HEK293 (cell line): ENCODE results near the gene USP46.

Experiments used
- RBAK ChIP-seq: fragments of 450-650 bp; formaldehyde crosslinking; IDR thresholded peaks from 2 replicates; pipeline ENCODE4 v1.5.1; 2016; ENCODE audit warnings: missing biosample characterization, missing genetic modification characterization
- SALL2 ChIP-seq: fragments of 450-650 bp; formaldehyde crosslinking; IDR thresholded peaks from 2 replicates; pipeline ENCODE4 v1.5.0; 2017; ENCODE audit warnings: missing biosample characterization, mild to moderate bottlenecking, missing genetic modification characterization, borderline replicate concordance
- ZNF184 ChIP-seq: fragments of 450-650 bp; IDR thresholded peaks from 2 replicates; pipeline ENCODE4 v1.5.1; 2018; ENCODE audit warnings: missing biosample characterization, mild to moderate bottlenecking, missing genetic modification characterization
- TF ChIP-seq, protein P1 (sequence below): fragments of 450-650 bp; formaldehyde crosslinking; IDR thresholded peaks from 2 replicates; pipeline ENCODE4 v1.5.1; 2016; ENCODE audit warnings: missing biosample characterization, missing genetic modification characterization

DNA sequence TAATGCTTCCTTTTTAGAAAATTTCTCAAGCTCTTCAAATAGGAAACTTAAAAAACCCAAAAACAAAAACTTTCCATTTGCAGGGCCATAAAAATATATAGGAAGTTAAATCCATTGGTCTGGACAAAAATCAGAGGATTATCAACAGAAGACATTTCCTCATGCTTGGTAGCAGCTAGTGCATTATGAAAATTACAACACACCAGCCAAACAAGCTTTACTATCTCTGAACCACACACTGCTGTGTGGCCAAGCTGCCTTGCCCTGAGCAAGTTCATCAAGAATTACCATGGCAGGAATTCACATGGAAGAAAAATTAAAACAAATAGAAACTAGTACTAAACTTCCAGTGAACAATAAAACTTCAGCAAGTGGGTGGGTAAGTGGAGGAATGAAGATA, 3.6 kb downstream of the USP46 start:
- TF ChIP-seq, protein P1, sequence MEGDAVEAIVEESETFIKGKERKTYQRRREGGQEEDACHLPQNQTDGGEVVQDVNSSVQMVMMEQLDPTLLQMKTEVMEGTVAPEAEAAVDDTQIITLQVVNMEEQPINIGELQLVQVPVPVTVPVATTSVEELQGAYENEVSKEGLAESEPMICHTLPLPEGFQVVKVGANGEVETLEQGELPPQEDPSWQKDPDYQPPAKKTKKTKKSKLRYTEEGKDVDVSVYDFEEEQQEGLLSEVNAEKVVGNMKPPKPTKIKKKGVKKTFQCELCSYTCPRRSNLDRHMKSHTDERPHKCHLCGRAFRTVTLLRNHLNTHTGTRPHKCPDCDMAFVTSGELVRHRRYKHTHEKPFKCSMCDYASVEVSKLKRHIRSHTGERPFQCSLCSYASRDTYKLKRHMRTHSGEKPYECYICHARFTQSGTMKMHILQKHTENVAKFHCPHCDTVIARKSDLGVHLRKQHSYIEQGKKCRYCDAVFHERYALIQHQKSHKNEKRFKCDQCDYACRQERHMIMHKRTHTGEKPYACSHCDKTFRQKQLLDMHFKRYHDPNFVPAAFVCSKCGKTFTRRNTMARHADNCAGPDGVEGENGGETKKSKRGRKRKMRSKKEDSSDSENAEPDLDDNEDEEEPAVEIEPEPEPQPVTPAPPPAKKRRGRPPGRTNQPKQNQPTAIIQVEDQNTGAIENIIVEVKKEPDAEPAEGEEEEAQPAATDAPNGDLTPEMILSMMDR (tag by site-specific recombination): no peak
- TF ChIP-seq RBAK: no peak
- TF ChIP-seq ZNF184: no peak
- no peak for TF ChIP-seq SALL2 (tag by site-specific recombination)
